ENCODE measurements around the gene GPC3. TPM values are rescaled to one million over a fixed set of nuclear protein-coding genes. Genes with fewer than 3 reads are reported as not detected.

Gene GPC3
- total RNA-seq, 4 donors from 2014 or later, result 4.9 to 10.9 (median 9.2) TPM

- DNase-seq (ENCODE audit: low spot score in 2 of 2), result no peak
- no peaks in the 10 kb centered on the region for H3K9me3 ChIP-seq
- H3K27me3 ChIP-seq, result no peaks in the 10 kb centered on the region
- 80% methylated on average over 2 of the region's 2 CpGs for whole genome bisulfite sequencing
- H3K4me1 ChIP-seq, result no peaks in the 10 kb centered on the region
- no peak overlapping the region for H3K27ac ChIP-seq
- no peak overlapping the region for H3K4me3 ChIP-seq
- no peak for TF ChIP-seq POLR2A (IDR thresholded peaks at IDR 0.05)
- no peak for TF ChIP-seq POLR2AphosphoS5 (IDR thresholded peaks at IDR 0.05)
- no peak for TF ChIP-seq CTCF (IDR thresholded peaks at IDR 0.05)
- no peak for TF ChIP-seq EP300 (IDR thresholded peaks at IDR 0.05)
- H3K36me3 ChIP-seq, result no peaks in the 10 kb centered on the region
These were observed 441.7 kb downstream of the GPC3 start for GRCh38 chrX:133543654-133544053.

GRCh38 chrX:133542476-133542875 lies 442.9 kb downstream of the GPC3 start:
- H3K27me3 ChIP-seq, result no peaks in the 10 kb centered on the region
- H3K4me3 ChIP-seq, result no peak overlapping the region
- DNase-seq (ENCODE audit: low spot score in 2 of 2), result no peak
- no peaks in the 10 kb centered on the region for H3K4me1 ChIP-seq
- no peak for TF ChIP-seq POLR2A (IDR thresholded peaks at IDR 0.05)
- TF ChIP-seq CTCF (IDR thresholded peaks at IDR 0.05), result no peak
- no peak for TF ChIP-seq POLR2AphosphoS5 (IDR thresholded peaks at IDR 0.05)
- no peak for TF ChIP-seq EP300 (IDR thresholded peaks at IDR 0.05)
- no peaks in the 10 kb centered on the region for H3K9me3 ChIP-seq
- H3K36me3 ChIP-seq, result no peaks in the 10 kb centered on the region
- WGBS, result 53% methylated on average over 3 of the region's 3 CpGs
- H3K27ac ChIP-seq, result no peak overlapping the region

- Histone ChIP-seq H3K36me3 (no peaks in the 10 kb centered on the region), H3K9me3 (no peaks in the 10 kb centered on the region), H3K27ac (no peak overlapping the region), H3K4me1 (no peaks in the 10 kb centered on the region), H3K27me3 (no peaks in the 10 kb centered on the region), H3K4me3 (no peak overlapping the region)
- no peak for TF ChIP-seq EP300 (IDR thresholded peaks at IDR 0.05)
- TF ChIP-seq POLR2A (IDR thresholded peaks at IDR 0.05), result no peak
- TF ChIP-seq CTCF (IDR thresholded peaks at IDR 0.05), result no peak
- no peak for TF ChIP-seq POLR2AphosphoS5 (IDR thresholded peaks at IDR 0.05)
- DNase-seq (ENCODE audit: low spot score in 2 of 2), result no peak
These were observed 444.4 kb downstream of the GPC3 start for GRCh38 chrX:133541021-133541420.

- Histone ChIP-seq H3K36me3 (no peaks in the 10 kb centered on the region), H3K9me3 (no peaks in the 10 kb centered on the region), H3K27me3 (no peaks in the 10 kb centered on the region), H3K4me1 (no peaks in the 10 kb centered on the region), H3K27ac (no peak overlapping the region), H3K4me3 (no peak overlapping the region)
- no peak for TF ChIP-seq POLR2AphosphoS5 (IDR thresholded peaks at IDR 0.05)
- TF ChIP-seq POLR2A (IDR thresholded peaks at IDR 0.05), result no peak
- TF ChIP-seq CTCF (IDR thresholded peaks at IDR 0.05), result no peak
- TF ChIP-seq EP300 (IDR thresholded peaks at IDR 0.05), result no peak
- DNase-seq (ENCODE audit: low spot score in 2 of 2), result no peak
- 78% methylated on average over 4 of the region's 4 CpGs for WGBS
These were observed 447.2 kb downstream of the GPC3 start for GRCh38 chrX:133538148-133538547.

GRCh38 chrX:133537142-133537541 lies 448.3 kb downstream of the GPC3 start:
- Histone ChIP-seq H3K9me3 (no peaks in the 10 kb centered on the region), H3K27ac (no peak overlapping the region), H3K27me3 (no peaks in the 10 kb centered on the region), H3K4me1 (no peaks in the 10 kb centered on the region), H3K4me3 (no peak overlapping the region), H3K36me3 (no peaks in the 10 kb centered on the region)
- 75% methylated on average over 3 of the region's 3 CpGs for WGBS
- no peak for DNase-seq (ENCODE audit: low spot score in 2 of 2)
- TF ChIP-seq CTCF (IDR thresholded peaks at IDR 0.05) (no peak), POLR2A (IDR thresholded peaks at IDR 0.05) (no peak), EP300 (IDR thresholded peaks at IDR 0.05) (no peak), POLR2AphosphoS5 (IDR thresholded peaks at IDR 0.05) (no peak)

All from suprapubic skin (tissue), 4 donors.